Gastrocnemius medialis (tissue), 4 donors: ENCODE results near the gene DRC3. TPM values are rescaled to one million over a fixed set of nuclear protein-coding genes. Genes with fewer than 3 reads are reported as not detected.

Source experiments
- ATAC-seq, 2 donors: fragments of 150-250 bp; one replicate each; pipeline ENCODE4 v1.9.1; 2016
- DNase-seq, 2 donors: peaks; one replicate each; pipeline ENCODE4 v3.0.0-alpha.2; 2019
- H3K27ac ChIP-seq, 4 donors: fragments of 200-600 bp; sonication (generic); 1 replicate in 1 of 4; 2 replicates in 3 of 4; pipeline ENCODE4 v1.5.1; 2016 to 2018; ENCODE audit warnings: mild to moderate bottlenecking in 2 of 4, moderate library complexity in 1 of 4
- H3K27me3 ChIP-seq, 3 donors: fragments of 200-600 bp; sonication (generic) in 2 of 3; 1 replicate in 1 of 3; 2 replicates in 2 of 3; pipeline versions ENCODE4 v1.5.1 to v1.6.0; 2016 to 2019; ENCODE audit warnings: mild to moderate bottlenecking in 1 of 3, moderate library complexity in 1 of 3
- H3K36me3 ChIP-seq, 2 donors: fragments of 200-600 bp; sonication (generic) in 1 of 2; one replicate each; pipeline ENCODE4 v1.5.1; 2017 to 2018
- H3K4me1 ChIP-seq, 2 donors: fragments of 200-600 bp; sonication (generic) in 1 of 2; one replicate each; pipeline ENCODE4 v1.5.1; 2016 to 2017; ENCODE audit warnings: mild to moderate bottlenecking in 2 of 2
- H3K4me3 ChIP-seq, 4 donors: fragments of 200-600 bp; sonication (generic) in 3 of 4; 1 replicate in 1 of 4; 2 replicates in 3 of 4; pipeline ENCODE4 v1.5.1; 2016 to 2019; ENCODE audit warnings: mild to moderate bottlenecking in 2 of 4
- H3K9me3 ChIP-seq, 3 donors: fragments of 200-600 bp; sonication (generic) in 2 of 3; 1 replicate in 1 of 3; 2 replicates in 2 of 3; pipeline ENCODE4 v1.5.1; 2016 to 2019
- POLR2A ChIP-seq, 2 donors: fragments of 450-650 bp; IDR thresholded peaks; one replicate each; pipeline ENCODE4 v1.6.1; 2017; ENCODE audit warnings: antibody characterized with exemption in 2 of 2, mild to moderate bottlenecking in 2 of 2, moderate library complexity in 2 of 2
- in situ Hi-C, 4 donors: fragments of 200-750 bp; cut with MboI; loops; one replicate each; pipeline versions ENCODE4 v1.15.0 to v1.8.0; 2017; ENCODE audit warnings: low sequenced_read_pairs in 4 of 4
- intact Hi-C: fragments of 100-400 bp; cut with DNase I; formaldehyde crosslinking; loops from one replicate; pipeline ENCODE4 v1.15.1; 2023; ENCODE audit warnings: low total_unique reads
- total RNA-seq, 4 donors: library from RNA; depleted of rRNA; stranded (reverse); fragments of >200 nt; gene quantifications; one replicate each; pipeline versions ENCODE4 v1.1.0 to v1.2.3, GENCODE V29; 2016
- TF ChIP-seq, protein P1 (sequence below), 5 experiments: fragments of 450-650 bp in 3 of 5; fragments of 200-600 bp in 2 of 5; sonication (generic) in 2 of 5; IDR thresholded peaks in 4 of 5; conservative IDR thresholded peaks in 1 of 5; 1 replicate in 4 of 5; 2 replicates in 1 of 5; pipeline ENCODE4 v1.5.1; 2016 to 2019; ENCODE audit warnings: antibody characterized with exemption in 5 of 5, mild to moderate bottlenecking in 3 of 5, moderate library complexity in 3 of 5

DRC3 gene
- total RNA-seq, 4 donors from 2014 or later, result 0.05 to 0.81 (median 0.28) TPM

DNA sequence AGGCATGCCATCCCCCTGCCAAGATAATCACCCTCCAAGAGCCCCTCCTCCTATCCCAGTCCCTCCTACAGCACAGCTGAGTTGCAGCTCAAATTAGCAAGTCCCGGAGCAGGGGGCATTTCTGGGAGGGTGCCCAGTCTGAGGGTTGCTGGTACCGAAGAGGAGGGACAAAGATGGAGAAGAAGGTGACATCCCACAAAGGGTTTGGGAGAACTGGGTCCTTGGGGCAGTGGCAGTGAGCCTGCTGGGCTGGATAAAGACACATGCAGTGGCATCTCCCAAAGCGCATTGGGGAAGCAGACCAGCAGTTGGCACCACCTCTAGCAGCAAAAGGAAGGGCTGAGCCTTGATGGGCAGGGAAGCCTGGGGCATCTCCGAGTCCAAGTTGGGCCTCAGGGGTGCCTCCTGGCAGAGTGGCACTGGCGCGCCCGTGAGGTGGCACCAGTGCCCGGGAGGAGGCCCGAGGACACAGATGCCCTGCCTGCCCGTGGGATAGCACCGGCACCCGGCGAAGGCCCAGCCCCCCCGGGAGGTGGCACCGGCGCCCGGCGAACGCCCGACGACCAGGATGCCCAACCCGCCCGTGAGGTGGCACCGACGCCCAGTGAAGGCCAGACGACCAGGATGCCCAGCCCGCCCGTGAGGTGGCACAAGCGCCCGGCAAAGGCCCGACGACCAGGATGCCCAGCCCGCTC, 1.1 kb upstream of the DRC3 start:
- H3K36me3 ChIP-seq, result no peaks in the 10 kb centered on the region
- peak; percentile 14 to 41 for DNase-seq
- H3K4me1 ChIP-seq, result peaks cover 27 to 30% of the 10 kb centered on the region in 2 donors
- TF ChIP-seq, protein P1, sequence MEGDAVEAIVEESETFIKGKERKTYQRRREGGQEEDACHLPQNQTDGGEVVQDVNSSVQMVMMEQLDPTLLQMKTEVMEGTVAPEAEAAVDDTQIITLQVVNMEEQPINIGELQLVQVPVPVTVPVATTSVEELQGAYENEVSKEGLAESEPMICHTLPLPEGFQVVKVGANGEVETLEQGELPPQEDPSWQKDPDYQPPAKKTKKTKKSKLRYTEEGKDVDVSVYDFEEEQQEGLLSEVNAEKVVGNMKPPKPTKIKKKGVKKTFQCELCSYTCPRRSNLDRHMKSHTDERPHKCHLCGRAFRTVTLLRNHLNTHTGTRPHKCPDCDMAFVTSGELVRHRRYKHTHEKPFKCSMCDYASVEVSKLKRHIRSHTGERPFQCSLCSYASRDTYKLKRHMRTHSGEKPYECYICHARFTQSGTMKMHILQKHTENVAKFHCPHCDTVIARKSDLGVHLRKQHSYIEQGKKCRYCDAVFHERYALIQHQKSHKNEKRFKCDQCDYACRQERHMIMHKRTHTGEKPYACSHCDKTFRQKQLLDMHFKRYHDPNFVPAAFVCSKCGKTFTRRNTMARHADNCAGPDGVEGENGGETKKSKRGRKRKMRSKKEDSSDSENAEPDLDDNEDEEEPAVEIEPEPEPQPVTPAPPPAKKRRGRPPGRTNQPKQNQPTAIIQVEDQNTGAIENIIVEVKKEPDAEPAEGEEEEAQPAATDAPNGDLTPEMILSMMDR (IDR thresholded peaks at IDR 0.05 in 4 of 5, conservative IDR thresholded peaks at IDR 0.05 in 1 of 5), result no peak
- ATAC-seq, result peak; percentile 6 to 9
- H3K27me3 ChIP-seq, result no peaks in the 10 kb centered on the region
- no peaks in the 10 kb centered on the region for H3K9me3 ChIP-seq
- H3K27ac ChIP-seq, result peak overlapping the region; percentile 87 to 97 (median 97)
- peak overlapping the region; percentile 76 to 95 (median 90) for H3K4me3 ChIP-seq
- in situ Hi-C loops, result loop anchor here in 2 of 4 donors (10.0 kb wide), 2 partner anchors 63 to 97 kb away; partner anchors contain the start of genes ATPAF2 (in 1 of the 2) and GID4 (in 1 of the 2)
- intact Hi-C loops, result loop anchor here (1.0 to 10.0 kb wide), 4 partner anchors 49 to 343 kb away; partner anchors contain the start of genes ALKBH5, ATPAF2, GID4 and SMCR8

GRCh38 chr17:17972952-17973254, 241 bp downstream of the DRC3 start:
- DNase-seq, result no peak
- no peak for ATAC-seq
- Histone ChIP-seq H3K27me3 (no peaks in the 10 kb centered on the region), H3K9me3 (no peaks in the 10 kb centered on the region), H3K4me1 (peaks cover 20 to 27% of the 10 kb centered on the region in 2 donors), H3K27ac (peak overlapping the region in 3 of 4 donors; percentile 53 to 72 (median 62)), H3K36me3 (no peaks in the 10 kb centered on the region), H3K4me3 (peak overlapping the region; percentile 60 to 77 (median 70))
- intact Hi-C loops, result loop anchor here (1.0 to 10.0 kb wide), 4 partner anchors 50 to 342 kb away; partner anchors contain the start of genes ALKBH5, ATPAF2, GID4 and SMCR8
- in situ Hi-C loops, result loop anchor here in 2 of 4 donors (10.0 kb wide), 2 partner anchors 62 to 98 kb away; partner anchors contain the start of genes ATPAF2 (in 1 of the 2) and GID4 (in 1 of the 2)
- no peak for TF ChIP-seq POLR2A (IDR thresholded peaks at IDR 0.05)
- TF ChIP-seq, protein P1 (IDR thresholded peaks at IDR 0.05 in 4 of 5, conservative IDR thresholded peaks at IDR 0.05 in 1 of 5), result no peak

GRCh38 chr17:17975436-17975835, 2.8 kb downstream of the DRC3 start:
- no peak for ATAC-seq
- in situ Hi-C loops (loop anchor here in 2 of 4 donors (10.0 kb wide), 2 partner anchors 59 to 101 kb away; partner anchors contain the start of genes ATPAF2 (in 1 of the 2) and GID4 (in 1 of the 2)), intact Hi-C loops (loop anchor here (10.0 kb wide), 1 partner anchor 339 kb away; the partner anchor contains the start of genes SMCR8 and TOP3A)
- H3K36me3 ChIP-seq, result no peaks in the 10 kb centered on the region
- no peaks in the 10 kb centered on the region for H3K9me3 ChIP-seq
- no peaks in the 10 kb centered on the region for H3K27me3 ChIP-seq
- TF ChIP-seq, protein P1 (IDR thresholded peaks at IDR 0.05 in 4 of 5, conservative IDR thresholded peaks at IDR 0.05 in 1 of 5), result no peak
- no peak for TF ChIP-seq POLR2A (IDR thresholded peaks at IDR 0.05)
- no peak overlapping the region for H3K27ac ChIP-seq
- peaks cover 17 to 22% of the 10 kb centered on the region in 2 donors for H3K4me1 ChIP-seq
- no peak overlapping the region for H3K4me3 ChIP-seq
- no peak for DNase-seq

- TF ChIP-seq POLR2A (IDR thresholded peaks at IDR 0.05), result no peak
- TF ChIP-seq, protein P1 (IDR thresholded peaks at IDR 0.05 in 4 of 5, conservative IDR thresholded peaks at IDR 0.05 in 1 of 5), result no peak
- ATAC-seq (no peak), DNase-seq (no peak)
- Histone ChIP-seq H3K27me3 (no peaks in the 10 kb centered on the region), H3K9me3 (no peaks in the 10 kb centered on the region), H3K4me3 (no peak overlapping the region), H3K4me1 (peaks cover 5 to 7% of the 10 kb centered on the region in 2 donors), H3K27ac (no peak overlapping the region), H3K36me3 (no peaks in the 10 kb centered on the region)
- in situ Hi-C loops (loop anchor here in 2 of 4 donors (10.0 kb wide), 2 partner anchors 58 to 102 kb away; partner anchors contain the start of genes ATPAF2 (in 1 of the 2) and GID4 (in 1 of the 2)), intact Hi-C loops (loop anchor here (10.0 kb wide), 1 partner anchor 338 kb away; the partner anchor contains the start of genes SMCR8 and TOP3A)
These were observed 4.4 kb downstream of the DRC3 start for GRCh38 chr17:17976931-17977570.
